ENCODE measurements around the gene UQCRC1. TPM values are rescaled to one million over a fixed set of nuclear protein-coding genes. Genes with fewer than 3 reads are reported as not detected.

The UQCRC1 gene
- total and polyA plus RNA-seq, 3 donors from 2014 or later, result 281 to 287 (median 282) TPM

DNA sequence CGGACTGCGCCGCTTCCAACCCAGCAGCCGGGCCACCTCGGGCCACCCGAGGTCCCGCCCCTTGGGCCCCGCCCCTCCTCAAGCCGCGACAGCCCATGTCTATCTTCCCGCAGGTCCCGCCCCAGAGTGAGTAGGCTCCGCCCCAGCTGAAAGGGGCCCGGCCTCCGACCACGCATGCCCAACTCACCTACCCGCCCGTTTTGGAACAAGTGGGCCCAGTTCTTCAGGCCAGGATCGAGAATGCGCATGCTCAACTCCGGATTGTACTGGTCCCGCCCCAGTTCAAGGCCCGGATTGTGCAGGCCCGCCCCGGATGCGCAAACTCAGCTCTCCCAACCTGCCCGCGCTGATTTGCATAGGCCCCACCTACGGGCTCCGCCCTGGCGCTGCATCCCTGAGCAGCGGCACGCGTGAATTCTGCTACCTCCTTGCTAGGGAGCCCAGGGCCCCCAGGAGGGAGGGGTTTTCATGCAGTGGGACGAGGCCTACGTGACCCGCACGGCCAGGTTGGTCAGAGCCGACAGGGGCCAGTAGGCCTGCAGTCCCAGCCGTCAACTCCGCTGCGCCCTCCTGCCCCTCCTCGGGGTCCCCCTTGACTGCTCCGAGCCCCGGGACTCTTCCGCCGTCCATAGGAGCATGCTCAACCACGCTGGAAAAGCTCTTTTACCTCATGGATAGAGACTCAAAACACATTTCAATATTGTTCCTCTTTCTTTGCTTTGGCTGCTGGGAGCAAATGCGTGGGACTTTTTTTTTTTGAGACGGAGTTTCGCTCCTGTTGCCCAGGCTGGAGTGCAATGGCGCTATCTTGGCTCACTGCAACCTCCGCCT is 52.4 kb downstream of the UQCRC1 start, which contains the start of gene PFKFB4:
TSS of gene PFKFB4 (minus strand) at position 8 of the 831 bp plus-strand sequence. CDS start 26 bp downstream, outside the sequence.
- TF ChIP-seq, protein P1, sequence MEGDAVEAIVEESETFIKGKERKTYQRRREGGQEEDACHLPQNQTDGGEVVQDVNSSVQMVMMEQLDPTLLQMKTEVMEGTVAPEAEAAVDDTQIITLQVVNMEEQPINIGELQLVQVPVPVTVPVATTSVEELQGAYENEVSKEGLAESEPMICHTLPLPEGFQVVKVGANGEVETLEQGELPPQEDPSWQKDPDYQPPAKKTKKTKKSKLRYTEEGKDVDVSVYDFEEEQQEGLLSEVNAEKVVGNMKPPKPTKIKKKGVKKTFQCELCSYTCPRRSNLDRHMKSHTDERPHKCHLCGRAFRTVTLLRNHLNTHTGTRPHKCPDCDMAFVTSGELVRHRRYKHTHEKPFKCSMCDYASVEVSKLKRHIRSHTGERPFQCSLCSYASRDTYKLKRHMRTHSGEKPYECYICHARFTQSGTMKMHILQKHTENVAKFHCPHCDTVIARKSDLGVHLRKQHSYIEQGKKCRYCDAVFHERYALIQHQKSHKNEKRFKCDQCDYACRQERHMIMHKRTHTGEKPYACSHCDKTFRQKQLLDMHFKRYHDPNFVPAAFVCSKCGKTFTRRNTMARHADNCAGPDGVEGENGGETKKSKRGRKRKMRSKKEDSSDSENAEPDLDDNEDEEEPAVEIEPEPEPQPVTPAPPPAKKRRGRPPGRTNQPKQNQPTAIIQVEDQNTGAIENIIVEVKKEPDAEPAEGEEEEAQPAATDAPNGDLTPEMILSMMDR (IDR thresholded peaks at IDR 0.05), result peak in 2 of 3 experiments; percentile 6 to 31
- no peak for TF ChIP-seq POLR2A (IDR thresholded peaks at IDR 0.05)
- no peaks in the 10 kb centered on the region for H3K9me3 ChIP-seq
- 1% methylated on average over 13 to 38 of the region's 53 CpGs for WGBS, 2 donors
- peak within 1 kb of the TSS; percentile 55 to 70 for H3K4me3 ChIP-seq
- no peaks in the 10 kb centered on the region for H3K36me3 ChIP-seq (ENCODE audit: low read depth, missing control alignments)
- DNase-seq, result peak; percentile 99
- peaks cover 43% of the 10 kb centered on the region for H3K4me1 ChIP-seq
- peak within 1 kb of the TSS in 1 of 2 donors; percentile 70 for H3K27ac ChIP-seq
- intact Hi-C loops (cut with DNase I; ENCODE audit: low total_unique reads), result no loop called here
- H3K27me3 ChIP-seq, result no peaks in the 10 kb centered on the region

DNA sequence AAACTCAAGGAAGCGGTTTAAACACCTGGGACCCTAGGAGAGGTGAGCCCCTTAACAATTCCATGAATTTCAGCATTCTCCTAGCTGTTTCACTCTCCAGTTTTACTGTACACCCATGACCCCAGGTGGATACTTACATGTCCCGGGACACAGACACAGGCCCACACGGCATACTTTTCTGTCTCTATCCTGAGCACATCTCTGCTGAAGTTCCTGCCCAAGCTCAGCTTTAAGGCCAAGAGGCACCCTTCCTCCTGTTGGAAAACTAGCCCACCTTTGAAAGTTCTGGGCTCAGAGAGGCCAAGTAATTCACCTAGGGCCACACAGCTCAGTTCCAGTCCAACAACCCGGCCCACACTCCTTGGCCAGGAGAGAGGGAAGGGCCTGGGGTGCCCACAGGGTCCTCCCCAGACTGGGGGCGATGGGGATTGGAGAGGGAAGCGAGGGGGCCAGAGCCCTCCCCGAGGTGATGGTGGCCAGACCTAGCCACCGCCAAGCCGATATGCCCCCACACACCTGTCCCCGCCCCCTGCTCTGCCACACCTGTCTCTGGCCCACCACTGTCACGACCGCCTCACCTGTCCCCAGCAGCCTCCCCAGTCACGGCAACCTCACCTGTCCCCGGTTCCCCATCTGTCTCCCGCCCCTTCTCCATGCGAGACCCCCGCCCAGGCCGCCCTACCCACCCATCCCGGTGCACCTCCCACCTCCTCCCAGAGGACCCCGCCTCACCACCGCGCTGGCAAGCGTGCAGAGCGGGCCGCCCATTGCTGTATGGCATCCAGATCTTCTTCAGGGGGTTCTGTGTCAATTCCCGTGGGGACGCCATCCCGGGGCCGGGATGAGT is 53.3 kb downstream of the UQCRC1 start:
- TF ChIP-seq, protein P1 (IDR thresholded peaks at IDR 0.05), result no peak
- TF ChIP-seq POLR2A (IDR thresholded peaks at IDR 0.05), result no peak
- Histone ChIP-seq H3K27me3 (no peaks in the 10 kb centered on the region), H3K4me1 (peaks cover 43% of the 10 kb centered on the region), H3K27ac (peak overlapping the region in 1 of 2 donors; percentile 70), H3K4me3 (peak overlapping the region; percentile 55 to 70), H3K36me3 (ENCODE audit: low read depth, missing control alignments) (no peaks in the 10 kb centered on the region), H3K9me3 (no peaks in the 10 kb centered on the region)
- intact Hi-C loops (cut with DNase I; ENCODE audit: low total_unique reads), result no loop called here
- 11 to 44% methylated on average over 4 to 29 of the region's 29 CpGs for WGBS, 2 donors
- DNase-seq, result no peak

DNA sequence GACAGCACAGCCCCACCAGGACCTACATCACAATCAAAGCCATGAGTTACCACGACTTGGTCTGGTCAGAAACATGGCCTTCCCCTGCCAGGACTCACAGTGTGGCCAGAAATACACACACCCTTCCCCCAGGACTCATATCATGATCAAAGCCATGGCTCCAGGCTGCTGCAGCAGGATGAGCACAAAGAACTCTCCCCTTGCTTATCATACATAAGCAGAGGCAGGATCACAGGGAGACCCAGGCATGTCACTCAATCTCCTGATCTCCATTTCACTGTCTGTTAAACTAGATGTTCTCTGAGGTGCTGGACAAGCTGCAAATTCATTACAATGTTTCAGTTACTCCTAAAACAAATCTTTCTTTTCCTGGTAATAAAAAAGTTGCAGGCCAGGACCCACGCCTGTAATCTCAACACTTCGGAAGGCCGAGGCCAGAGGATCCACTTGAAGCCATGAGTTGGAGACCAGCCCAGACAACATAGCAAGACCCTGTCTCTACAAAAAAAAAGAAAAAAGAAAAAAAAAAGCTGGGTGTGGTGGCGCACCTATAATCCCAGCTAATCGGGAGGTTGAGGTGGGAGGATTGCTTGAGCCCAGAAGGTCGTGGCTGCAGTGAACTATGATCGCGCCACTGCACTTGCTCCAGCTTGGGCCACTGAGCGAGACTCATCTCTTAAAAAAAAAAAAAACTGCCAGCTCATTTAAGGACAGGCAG is 54.1 kb downstream of the UQCRC1 start:
- Histone ChIP-seq H3K27me3 (no peaks in the 10 kb centered on the region), H3K36me3 (ENCODE audit: low read depth, missing control alignments) (no peaks in the 10 kb centered on the region), H3K27ac (peak overlapping the region; percentile 7 to 70), H3K4me3 (peak overlapping the region in 1 of 2 donors; percentile 70), H3K9me3 (no peaks in the 10 kb centered on the region), H3K4me1 (peaks cover 35% of the 10 kb centered on the region)
- TF ChIP-seq POLR2A (IDR thresholded peaks at IDR 0.05), result no peak
- TF ChIP-seq, protein P1 (IDR thresholded peaks at IDR 0.05), result no peak
- DNase-seq, result peak; percentile 83
- WGBS, 2 donors, result 66 to 68% methylated on average over 10 of the region's 10 CpGs
- intact Hi-C loops (cut with DNase I; ENCODE audit: low total_unique reads), result no loop called here

DNA sequence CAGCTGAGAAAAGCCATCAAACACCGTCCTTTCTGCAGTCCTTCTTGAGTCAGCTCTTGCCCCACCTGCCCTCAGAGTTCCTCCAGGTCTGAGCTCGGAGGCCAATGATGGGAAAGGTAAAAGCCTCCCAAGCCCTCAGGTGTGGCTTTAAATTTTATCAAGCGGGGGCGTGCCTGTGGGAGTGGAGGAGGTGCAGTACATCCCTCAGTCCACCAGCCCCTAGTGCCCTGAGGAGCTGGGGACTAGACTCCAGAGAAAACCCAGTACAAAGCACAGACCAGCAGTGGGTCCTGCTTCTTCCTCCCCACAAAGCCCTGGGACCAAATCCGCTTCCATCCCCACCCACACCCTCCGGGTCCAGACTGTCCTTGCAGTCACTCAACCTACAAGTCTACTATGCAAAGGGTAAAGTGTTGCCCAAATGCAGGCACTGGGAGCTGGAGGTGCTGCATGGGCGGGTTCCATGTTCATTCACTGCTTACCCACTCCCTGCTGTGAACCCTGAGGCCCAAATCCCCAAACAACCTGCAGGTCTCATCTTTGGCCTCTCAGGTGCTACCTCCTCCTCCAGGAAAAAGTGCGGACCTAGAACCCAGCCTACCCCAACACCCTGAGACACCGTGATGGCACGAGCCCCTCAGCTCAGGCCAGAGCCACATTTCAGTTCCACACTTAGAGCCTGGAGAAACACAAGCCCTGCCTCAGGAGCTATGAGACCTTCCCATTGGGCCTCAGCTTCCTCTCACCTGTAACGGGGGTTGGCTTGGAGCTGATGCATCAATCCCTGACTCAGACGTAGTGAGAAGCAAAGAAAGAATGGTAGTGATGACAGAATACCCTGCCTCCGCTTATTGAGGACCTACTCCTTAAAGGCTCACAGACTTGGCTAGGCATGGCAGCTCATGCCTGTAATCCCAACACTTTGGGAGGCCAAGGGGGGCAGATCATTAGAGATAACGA is 55.3 kb downstream of the UQCRC1 start:
- no peak for DNase-seq
- TF ChIP-seq, protein P1 (IDR thresholded peaks at IDR 0.05), result no peak
- no peak for TF ChIP-seq POLR2A (IDR thresholded peaks at IDR 0.05)
- Histone ChIP-seq H3K4me3 (no peak overlapping the region), H3K36me3 (ENCODE audit: low read depth, missing control alignments) (no peaks in the 10 kb centered on the region), H3K9me3 (no peaks in the 10 kb centered on the region), H3K27me3 (no peaks in the 10 kb centered on the region), H3K4me1 (peaks cover 23% of the 10 kb centered on the region), H3K27ac (peak overlapping the region in 1 of 2 donors; percentile 56)
- intact Hi-C loops (cut with DNase I; ENCODE audit: low total_unique reads), result no loop called here
- 82 to 84% methylated on average over 14 of the region's 14 CpGs for WGBS, 2 donors
